Activated CD8-positive, alpha-beta T cell treated with anti-CD3 and anti-CD28 coated beads for 36 hours (primary cell): Measurements from ENCODE around the gene TRPC4AP. TPM values are rescaled to one million over a fixed set of nuclear protein-coding genes. Genes with fewer than 3 reads are reported as not detected.

Experiments
- ATAC-seq: fragments of 200-7000 bp; cut with Tn5 transposase; one replicate; pipeline ENCODE4 v1.10.0; 2021; ENCODE audit warnings: mild to moderate bottlenecking, moderate library complexity
- CTCF ChIA-PET: fragments of 350-600 bp; sonication (Branson Sonifier 250); formaldehyde crosslinking; loops from one replicate; lab custom pipeline; 2021; ENCODE audit warnings: antibody characterized with exemption; lab: Charles Lee
- POLR2A ChIA-PET: fragments of 350-600 bp; sonication (Branson Sonifier 250); formaldehyde crosslinking; loops from one replicate; lab custom pipeline; 2021; ENCODE audit warnings: antibody characterized with exemption; lab: Charles Lee
- DNase-seq: peaks from one replicate; pipeline ENCODE4 v3.0.0-alpha.2; 2020
- H3K27ac Mint-ChIP-seq: one replicate; pipeline ENCODE4 v1.8.0; 2021; ENCODE audit warnings: mild to moderate bottlenecking, mixed read lengths
- H3K27me3 Mint-ChIP-seq: one replicate; pipeline ENCODE4 v1.8.0; 2021; ENCODE audit warnings: mixed read lengths
- H3K36me3 Mint-ChIP-seq: one replicate; pipeline ENCODE4 v1.8.0; 2021; ENCODE audit warnings: low read depth, mixed read lengths
- H3K4me1 Mint-ChIP-seq: one replicate; pipeline ENCODE4 v1.8.0; 2021; ENCODE audit warnings: low read depth, mixed read lengths
- H3K4me3 Mint-ChIP-seq: one replicate; pipeline ENCODE4 v1.8.0; 2021; ENCODE audit warnings: mild to moderate bottlenecking, moderate library complexity, mixed read lengths
- H3K9me3 Mint-ChIP-seq: one replicate; pipeline ENCODE4 v1.8.0; 2021; ENCODE audit warnings: mixed read lengths
- intact Hi-C: fragments of 100-400 bp; cut with micrococcal nuclease; formaldehyde crosslinking; loops from one replicate; pipeline ENCODE4 v1.10.0; 2022
- total RNA-seq, 2 experiments: library from RNA; stranded (reverse); gene quantifications; one replicate each; pipeline ENCODE4 v1.2.3, GENCODE V29; 2021
- TF ChIP-seq, protein P1 (sequence below): fragments of 200-600 bp; IDR thresholded peaks from one replicate; pipeline ENCODE4 v1.8.0; 2022; ENCODE audit warnings: antibody characterized with exemption, mild to moderate bottlenecking

The TRPC4AP gene
- total RNA-seq, 2 experiments from 2014 or later: 34.2 to 38.2 TPM

DNA sequence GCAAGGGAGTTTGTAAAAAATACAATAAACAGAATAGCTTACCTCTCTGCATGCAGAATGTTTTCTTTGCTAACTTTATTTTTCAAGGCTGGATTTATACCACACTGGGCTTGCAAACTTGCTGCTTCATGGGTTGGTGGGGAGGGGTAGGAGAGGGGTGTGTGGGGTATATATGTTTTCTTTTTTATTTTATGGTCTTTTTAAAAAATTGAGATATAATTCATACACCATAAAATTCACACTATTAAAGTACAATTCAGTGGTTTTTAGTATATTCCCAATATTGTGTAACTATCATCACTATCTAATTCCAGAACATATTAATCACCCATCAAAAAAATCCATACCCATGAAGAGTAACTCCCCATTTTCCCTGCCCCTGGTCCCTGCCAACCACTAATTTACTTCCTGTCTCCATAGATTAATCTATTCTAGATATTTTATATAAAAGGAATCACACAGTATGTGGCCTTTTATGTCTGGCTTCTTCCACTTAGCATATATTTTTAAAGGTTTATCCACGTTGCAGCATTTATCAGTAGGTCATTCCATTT lies 14.3 kb upstream of the TRPC4AP start:
- Mint-ChIP-seq H3K4me3 (no peak overlapping the region), H3K9me3 (no peaks in the 10 kb centered on the region), H3K36me3 (no peaks in the 10 kb centered on the region), H3K4me1 (peaks cover 6% of the 10 kb centered on the region), H3K27ac (no peak overlapping the region), H3K27me3 (no peaks in the 10 kb centered on the region)
- POLR2A ChIA-PET: no interaction called here
- DNase-seq (no peak), ATAC-seq (no peak)
- TF ChIP-seq, protein P1, sequence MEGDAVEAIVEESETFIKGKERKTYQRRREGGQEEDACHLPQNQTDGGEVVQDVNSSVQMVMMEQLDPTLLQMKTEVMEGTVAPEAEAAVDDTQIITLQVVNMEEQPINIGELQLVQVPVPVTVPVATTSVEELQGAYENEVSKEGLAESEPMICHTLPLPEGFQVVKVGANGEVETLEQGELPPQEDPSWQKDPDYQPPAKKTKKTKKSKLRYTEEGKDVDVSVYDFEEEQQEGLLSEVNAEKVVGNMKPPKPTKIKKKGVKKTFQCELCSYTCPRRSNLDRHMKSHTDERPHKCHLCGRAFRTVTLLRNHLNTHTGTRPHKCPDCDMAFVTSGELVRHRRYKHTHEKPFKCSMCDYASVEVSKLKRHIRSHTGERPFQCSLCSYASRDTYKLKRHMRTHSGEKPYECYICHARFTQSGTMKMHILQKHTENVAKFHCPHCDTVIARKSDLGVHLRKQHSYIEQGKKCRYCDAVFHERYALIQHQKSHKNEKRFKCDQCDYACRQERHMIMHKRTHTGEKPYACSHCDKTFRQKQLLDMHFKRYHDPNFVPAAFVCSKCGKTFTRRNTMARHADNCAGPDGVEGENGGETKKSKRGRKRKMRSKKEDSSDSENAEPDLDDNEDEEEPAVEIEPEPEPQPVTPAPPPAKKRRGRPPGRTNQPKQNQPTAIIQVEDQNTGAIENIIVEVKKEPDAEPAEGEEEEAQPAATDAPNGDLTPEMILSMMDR: no peak
- intact Hi-C loops: no loop called here
- CTCF ChIA-PET: interaction anchor here (3.5 kb wide), 1 partner anchor 11 kb away, joined by 17 read pairs; no protein-coding TSS in a partner anchor

DNA sequence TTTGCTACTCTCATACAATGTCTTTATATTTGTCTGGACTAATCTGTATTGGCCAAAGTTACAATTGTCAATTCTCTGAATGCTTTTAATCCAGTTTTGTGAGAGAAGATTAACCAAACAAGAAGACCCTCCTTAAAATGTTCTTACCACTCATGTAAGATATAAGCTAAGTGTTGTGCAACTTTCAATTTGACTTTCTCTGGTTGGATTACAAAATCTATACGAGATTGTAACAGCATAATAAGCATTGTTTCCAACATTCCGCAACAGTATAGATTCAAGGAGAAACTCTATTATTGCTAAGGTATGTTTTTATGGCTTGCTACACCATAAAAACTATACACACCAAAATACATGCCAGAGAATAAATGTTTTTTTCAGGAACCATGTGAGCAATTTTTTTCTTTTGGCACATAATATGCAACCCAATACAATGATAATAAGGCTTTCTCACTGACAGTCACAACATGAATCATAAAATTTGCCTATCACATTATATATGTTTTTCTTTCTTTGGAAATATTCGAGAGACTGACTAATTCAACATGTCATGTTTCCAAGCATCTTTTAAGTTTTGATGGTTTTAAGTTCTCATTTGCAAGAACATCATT lies 12.2 kb upstream of the TRPC4AP start:
- no peak overlapping the region for H3K27ac Mint-ChIP-seq

DNA sequence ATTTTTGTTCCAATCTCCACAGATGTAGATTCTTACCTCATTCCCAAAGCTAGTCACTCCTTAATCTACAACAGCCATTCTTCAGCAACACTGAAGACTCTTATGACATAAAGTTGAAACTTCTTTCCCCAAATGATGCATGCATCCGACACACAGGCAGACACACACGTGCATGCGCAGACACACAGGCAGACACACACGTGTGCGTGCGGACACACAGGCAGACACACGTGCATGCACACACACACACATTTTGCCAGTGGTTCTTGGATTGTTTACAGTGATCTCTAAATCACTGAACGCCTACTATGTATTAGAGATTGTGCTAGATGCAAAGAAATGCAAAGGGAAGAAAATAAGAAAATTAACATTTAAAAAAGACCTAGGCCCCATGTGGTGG lies 9.0 kb upstream of the TRPC4AP start:
- CTCF ChIA-PET: no interaction called here
- Mint-ChIP-seq H3K4me3 (no peak overlapping the region), H3K27me3 (no peaks in the 10 kb centered on the region), H3K9me3 (no peaks in the 10 kb centered on the region), H3K4me1 (no peaks in the 10 kb centered on the region), H3K36me3 (no peaks in the 10 kb centered on the region), H3K27ac (no peak overlapping the region)
- ATAC-seq (no peak), DNase-seq (no peak)
- TF ChIP-seq, protein P1: no peak
- intact Hi-C loops: no loop called here
- POLR2A ChIA-PET: no interaction called here

More for the DNA sequence above, 12.2 kb upstream of the TRPC4AP start:
- H3K4me1 Mint-ChIP-seq: no peaks in the 10 kb centered on the region
- no peaks in the 10 kb centered on the region for H3K9me3 Mint-ChIP-seq
- ATAC-seq (no peak), DNase-seq (no peak)
- CTCF ChIA-PET: interaction anchor here (0.9 to 3.5 kb wide), 2 partner anchors 8 to 9 kb away, joined by 3 to 17 read pairs; no protein-coding TSS in a partner anchor
- no peaks in the 10 kb centered on the region for H3K27me3 Mint-ChIP-seq
- no peaks in the 10 kb centered on the region for H3K36me3 Mint-ChIP-seq
- no peak overlapping the region for H3K4me3 Mint-ChIP-seq
- intact Hi-C loops: no loop called here
- TF ChIP-seq, protein P1: no peak
- POLR2A ChIA-PET: no interaction called here

DNA sequence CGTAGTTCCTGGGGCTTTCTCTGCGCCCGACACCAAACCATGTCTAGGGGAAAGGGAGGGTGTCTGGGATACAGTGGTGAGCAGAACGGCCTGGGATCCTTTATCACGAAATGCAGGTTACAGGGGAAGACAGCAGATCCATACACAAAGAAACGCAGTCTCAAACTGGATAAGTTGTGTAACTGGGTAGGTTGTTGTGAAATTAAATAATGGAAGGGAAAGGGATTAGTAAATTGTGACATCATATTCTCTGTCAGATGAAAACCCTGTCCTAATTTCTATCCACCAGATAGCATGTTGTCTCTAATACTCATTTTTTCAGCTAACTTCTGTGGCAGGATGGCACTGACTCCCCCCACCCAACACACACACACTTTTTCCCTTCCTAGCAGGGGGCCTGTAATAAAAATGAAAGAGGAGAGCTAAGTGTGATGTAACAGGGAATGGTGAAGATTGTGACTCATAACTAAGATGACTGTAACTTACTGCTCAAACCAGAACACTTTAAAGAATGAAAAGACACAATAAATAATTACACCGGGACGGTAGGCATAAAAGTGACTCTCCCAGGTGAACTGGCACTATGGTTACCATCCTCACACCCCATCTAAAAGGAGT lies 769 bp upstream of the TRPC4AP start:
- peak; percentile 28 for ATAC-seq
- intact Hi-C loops: loop anchor here (10.0 kb wide), 1 partner anchor 51 kb away; the partner anchor contains the start of gene EDEM2
- H3K27me3 Mint-ChIP-seq: no peaks in the 10 kb centered on the region
- peaks cover 43% of the 10 kb centered on the region for H3K4me1 Mint-ChIP-seq
- ChIA-PET POLR2A (interaction anchor here (1.2 to 3.0 kb wide), 2 partner anchors 44 to 54 kb away, joined by 8 to 11 read pairs; partner anchors contain the start of gene EDEM2), CTCF (interaction anchor here (0.6 to 1.6 kb wide), 4 partner anchors 32 to 268 kb away, joined by 3 to 4 read pairs (median 4); partner anchors contain the start of gene NCOA6)
- DNase-seq: peak; percentile 55
- H3K9me3 Mint-ChIP-seq: no peaks in the 10 kb centered on the region
- H3K4me3 Mint-ChIP-seq: peak overlapping the region; percentile 84
- peak overlapping the region; percentile 99 for H3K27ac Mint-ChIP-seq
- TF ChIP-seq, protein P1: no peak
- peaks cover 15% of the 10 kb centered on the region for H3K36me3 Mint-ChIP-seq
